HG03064 (cell line): ENCODE measurements around the gene MEIG1.
"Not testable (repeated sequence)": the region's sequence is repeated elsewhere in the genome, so short reads cannot be mapped to it uniquely, and the experiment has no call there.

Experiments used
- ATAC-seq: cut with Tn5 transposase; IDR thresholded peaks from one replicate; pipeline ENCODE4 v1.9.1; 2021; ENCODE audit warnings: low read depth; ENCODE audit not compliant: unreplicated experiment

The MEIG1 gene, protein sequence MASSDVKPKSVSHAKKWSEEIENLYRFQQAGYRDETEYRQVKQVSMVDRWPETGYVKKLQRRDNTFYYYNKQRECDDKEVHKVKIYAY

DNA sequence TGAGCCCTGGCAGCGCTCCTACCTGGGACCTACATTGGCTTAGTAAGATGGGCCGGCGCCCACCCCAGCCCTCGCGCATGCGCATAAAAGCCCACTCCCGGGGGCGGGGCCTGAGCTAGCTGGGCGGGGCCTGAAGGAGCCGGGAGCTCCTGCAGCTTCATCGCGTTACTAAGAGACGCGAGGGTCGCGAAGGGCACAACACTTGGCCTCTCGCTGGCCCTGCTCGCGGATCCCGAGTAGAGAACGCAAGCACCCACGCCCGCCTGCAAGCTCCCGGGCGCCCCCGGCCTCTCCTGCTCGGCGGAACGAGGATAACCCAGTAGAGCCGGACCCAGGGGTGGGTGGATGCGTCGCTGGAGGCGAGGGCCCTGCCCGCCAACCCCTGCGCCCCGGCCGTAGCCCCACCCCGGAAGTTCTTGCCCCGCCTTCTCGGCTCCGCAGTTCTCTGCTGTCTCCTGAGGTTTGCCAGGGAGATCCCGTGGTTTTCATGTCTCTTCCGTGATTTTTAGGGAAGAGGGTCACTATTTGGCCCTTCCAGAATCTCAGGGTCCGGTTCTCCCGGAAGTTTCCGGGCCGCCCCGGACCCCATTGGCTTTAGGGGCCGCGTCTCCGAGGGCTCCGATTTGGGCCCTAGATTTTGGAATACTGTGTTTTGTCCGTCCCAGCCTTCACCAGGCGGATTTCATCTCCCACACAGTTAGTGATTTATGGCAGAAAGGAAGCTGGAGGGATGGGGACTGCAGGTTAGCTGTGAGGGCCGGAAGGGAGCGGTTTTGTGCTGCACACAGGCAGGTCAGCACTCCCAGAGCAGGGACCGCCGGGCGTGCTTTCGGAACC lies at the start of gene MEIG1:
TSS of gene MEIG1 (plus strand) at position 168 of the 837 bp plus-strand sequence. CDS start 7,081 bp downstream, outside the sequence.
- ATAC-seq, result peak; percentile 75

DNA sequence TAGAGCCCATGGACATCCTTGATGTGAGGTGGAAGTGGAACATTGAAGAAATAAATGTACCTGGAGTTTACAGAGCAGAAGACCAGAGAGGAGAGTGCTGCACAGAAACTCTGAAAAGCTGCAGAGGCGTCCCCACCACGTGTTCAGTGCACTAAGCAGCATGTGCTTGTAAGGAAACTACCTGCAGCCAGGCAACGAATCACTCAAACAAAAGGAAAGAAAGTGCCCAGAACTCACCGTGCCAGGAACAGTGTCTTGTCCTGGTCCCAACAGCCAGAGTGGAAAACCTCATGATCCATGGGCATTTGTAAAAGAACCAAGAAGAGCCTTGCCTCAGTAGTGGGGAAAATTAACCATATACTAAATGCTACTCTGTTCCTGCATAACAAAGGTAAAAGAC lies 48.2 kb upstream of the MEIG1 start:
- ATAC-seq, result no peak

DNA sequence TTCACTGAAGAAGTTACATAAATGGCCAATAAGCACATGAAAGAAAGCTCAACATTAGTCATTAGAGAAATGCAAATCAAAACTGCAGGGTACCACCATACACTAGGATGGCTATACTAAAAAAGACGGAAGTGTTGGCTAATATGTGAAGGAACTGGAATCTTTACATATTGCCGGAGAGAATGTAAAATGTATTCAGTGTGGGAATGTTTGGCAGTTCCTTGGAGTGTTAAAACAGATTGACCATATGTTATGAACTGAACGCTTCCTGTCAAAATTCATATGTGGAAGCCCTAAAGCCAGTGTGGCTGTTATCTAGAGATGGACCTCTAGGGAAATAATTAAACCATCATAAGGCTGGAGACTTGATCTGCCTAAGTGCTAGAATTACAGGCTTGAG lies 47.4 kb upstream of the MEIG1 start:
- no peak for ATAC-seq

DNA sequence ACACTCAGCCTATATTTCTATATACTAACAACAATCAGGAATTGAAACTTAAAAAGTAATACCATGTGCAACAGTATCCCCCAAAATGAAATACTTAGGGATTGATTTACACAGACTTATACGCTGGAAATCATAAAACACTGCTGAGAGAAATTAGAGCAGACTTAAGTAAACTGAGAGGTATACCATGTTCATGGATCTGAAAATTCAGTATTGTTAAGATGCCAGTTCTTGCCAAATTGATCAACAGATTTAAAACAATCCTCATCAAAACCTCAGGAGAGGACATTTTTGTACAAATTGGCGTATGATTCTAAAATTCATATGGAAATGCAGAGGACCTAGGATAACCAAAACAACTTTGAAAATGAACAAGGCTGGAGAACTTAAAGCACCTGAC lies 42.6 kb upstream of the MEIG1 start:
- ATAC-seq, result no peak

DNA sequence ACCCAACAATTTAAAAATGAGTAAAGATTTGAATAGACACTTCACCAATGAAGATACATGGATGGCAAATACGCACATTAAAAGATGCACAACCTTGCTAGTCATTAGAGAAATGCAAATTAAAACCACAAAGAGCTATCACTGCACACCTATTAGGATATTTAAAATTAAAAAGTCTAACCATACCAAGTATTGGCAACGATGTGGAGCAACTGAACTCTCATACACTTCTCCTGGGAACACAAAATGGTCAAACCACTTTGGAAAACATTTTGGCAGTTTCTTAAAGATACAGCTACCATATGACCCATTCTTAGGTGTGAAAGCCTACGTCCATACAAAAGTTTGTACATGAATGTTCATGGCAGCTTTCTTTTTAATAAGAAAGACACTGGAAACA lies 41.4 kb upstream of the MEIG1 start:
- no peak for ATAC-seq

DNA sequence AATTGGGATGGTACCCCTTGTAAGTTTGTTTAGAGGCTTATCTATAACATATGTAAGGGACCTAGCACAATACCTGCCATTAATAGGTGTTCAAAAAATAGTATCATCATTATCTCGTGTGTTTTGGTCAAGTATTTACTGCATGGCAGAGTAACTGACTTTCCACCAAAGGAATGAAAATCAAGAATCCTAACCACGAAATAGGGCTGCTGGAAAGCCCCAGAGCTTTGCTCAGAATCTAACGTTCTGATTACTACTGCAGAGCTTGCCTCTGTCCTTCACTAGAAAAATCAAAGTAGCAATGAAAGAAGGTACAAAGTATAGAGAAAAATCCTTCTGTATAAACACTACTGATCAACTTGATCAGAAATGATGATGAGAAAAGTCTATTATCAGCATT lies 40.2 kb upstream of the MEIG1 start:
- no peak for ATAC-seq

DNA sequence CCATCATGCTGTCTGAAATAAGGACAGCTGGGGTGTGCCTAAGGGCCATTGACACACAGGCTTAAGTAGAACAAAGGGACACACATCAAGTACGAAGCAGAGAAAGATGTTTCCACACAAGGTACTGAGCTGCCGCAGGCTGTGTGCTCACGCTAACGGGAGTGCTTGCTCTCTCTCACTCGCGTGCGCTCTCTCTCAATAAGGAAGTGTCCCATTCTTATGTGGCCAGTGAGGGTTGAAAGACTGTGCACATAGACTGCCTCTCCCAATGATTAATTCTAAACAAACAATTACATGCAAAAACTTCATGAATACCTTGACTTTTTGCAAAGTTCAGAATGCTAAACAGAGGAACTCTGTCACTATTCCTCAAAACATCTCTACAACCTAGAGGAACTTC lies 35.2 kb upstream of the MEIG1 start:
- ATAC-seq, result no peak

DNA sequence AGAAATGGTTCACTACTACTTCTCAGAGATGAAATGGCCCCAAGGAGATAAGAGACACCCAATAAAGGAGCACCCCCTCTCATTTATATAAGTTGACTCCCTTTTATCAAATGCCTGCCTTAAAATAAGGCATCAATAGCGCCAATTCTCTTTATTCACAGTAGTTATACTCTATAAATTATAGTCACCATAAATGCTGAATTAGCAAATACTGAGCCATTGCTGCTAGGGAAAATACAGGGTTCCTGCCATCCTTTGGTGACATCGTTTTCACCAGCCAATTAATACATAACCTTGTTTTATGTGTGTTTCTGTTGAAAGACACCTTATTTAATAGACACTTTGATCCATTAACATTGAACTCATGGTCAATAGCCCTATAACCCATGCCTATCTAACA lies 33.9 kb upstream of the MEIG1 start:
- no peak for ATAC-seq

DNA sequence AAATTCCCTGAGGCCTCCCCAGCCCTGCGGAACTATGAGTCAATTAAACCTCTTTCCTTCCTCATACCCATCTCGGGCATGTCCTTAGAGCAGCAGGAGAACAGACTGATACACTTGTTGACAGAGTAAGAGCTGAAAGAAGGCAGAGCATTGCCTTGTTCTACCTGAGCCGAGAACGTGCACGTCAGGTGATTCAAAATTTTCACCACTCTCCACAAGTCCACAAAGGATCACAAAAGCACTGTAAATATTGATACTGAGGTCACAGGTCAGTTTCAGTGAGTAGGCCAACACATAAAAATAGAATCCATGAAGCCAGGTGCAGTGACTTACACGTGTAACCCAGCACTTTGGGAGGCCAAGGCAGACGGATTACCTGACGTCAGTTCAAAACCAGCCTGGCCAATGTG lies 33.1 kb upstream of the MEIG1 start:
- no peak for ATAC-seq

DNA sequence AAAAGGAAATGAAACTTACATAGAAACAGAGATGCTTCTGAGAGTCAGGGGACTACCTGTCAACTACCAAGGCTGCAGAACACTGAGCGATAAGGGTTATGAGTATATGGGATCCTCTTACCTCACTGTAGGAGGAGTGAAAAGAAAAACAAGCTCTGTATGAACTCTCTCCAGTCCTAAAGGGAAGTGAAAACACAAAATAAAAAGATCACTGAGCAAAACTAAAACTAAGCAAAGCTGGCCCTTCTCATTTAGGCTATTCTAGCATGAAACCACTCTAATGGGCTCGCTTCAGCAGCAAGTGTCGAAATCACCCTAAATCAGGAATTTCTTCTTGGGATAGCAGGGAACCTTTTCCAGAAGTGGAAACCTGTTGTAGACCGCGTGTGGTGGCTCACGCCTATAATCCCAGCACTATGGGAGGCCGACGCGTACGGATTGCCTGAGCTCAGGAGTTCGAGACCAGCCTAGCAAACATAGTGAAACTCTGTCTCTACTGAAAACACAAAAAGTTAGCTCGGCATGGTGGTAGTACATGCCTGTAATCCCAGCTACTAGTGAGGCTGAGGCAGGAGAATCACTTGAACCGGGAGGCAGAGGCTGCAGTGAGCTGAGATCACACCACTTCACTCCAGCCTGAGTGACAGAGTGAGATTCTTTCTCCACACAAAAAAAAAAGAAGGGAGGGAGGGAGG lies 32.3 kb upstream of the MEIG1 start:
- peak; percentile 96 for ATAC-seq

DNA sequence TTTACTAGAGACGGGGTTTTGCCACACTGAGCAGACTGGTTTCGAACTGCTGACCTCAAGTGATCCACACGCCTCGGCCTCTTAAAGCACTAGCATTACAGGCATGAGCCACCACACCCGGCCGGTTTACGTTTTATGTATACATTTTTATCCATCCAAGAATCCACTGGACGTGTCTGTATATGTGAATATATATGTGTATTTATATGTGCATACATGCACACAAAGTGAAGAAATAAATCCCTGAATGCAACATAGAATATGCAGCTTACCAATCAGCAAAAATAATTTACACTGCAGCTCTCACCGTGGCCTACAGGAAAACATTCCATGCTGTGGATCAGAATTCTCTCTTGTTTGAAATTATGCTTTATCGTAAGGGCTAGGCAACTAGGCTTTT lies 28.6 kb upstream of the MEIG1 start:
- ATAC-seq, result no peak

DNA sequence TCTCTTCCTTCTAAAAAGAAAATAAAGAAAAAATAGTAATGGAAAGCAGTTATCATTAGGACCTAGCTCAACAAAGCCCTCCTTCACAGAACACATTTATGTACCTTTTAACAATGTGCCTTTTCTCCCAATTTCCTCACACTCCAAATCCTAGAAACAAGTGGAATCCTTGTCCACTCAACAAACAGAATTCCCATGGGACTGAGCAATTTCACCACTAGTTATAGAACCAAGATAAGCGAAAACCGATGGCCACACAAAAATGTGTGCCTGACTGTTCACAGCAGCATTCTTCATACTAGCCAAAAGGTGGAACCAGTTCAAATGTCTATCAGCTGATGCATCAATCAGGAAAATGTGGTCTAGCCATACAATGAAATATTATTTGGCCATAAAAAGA lies 22.6 kb upstream of the MEIG1 start:
- ATAC-seq, result no peak

DNA sequence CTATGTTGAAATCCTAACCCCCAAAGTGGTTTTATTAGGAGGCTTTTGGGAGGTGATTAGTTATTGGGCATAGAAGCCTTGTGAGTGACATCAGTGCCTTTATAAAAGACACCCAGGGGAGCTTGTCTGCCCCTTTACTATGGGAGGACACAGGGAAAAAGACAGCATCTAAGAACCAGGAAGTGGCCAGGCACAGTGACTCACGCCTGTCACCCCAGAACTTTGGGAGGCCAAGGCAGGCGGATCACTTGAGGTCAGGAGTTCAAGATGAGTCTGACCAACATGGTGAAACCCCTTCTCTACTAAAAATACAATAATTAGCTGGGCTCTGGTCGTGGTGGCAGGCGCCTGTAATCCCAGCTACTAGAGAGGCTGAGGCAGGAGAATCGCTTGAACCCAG lies 20.2 kb upstream of the MEIG1 start:
- ATAC-seq, result not testable (repeated sequence)

DNA sequence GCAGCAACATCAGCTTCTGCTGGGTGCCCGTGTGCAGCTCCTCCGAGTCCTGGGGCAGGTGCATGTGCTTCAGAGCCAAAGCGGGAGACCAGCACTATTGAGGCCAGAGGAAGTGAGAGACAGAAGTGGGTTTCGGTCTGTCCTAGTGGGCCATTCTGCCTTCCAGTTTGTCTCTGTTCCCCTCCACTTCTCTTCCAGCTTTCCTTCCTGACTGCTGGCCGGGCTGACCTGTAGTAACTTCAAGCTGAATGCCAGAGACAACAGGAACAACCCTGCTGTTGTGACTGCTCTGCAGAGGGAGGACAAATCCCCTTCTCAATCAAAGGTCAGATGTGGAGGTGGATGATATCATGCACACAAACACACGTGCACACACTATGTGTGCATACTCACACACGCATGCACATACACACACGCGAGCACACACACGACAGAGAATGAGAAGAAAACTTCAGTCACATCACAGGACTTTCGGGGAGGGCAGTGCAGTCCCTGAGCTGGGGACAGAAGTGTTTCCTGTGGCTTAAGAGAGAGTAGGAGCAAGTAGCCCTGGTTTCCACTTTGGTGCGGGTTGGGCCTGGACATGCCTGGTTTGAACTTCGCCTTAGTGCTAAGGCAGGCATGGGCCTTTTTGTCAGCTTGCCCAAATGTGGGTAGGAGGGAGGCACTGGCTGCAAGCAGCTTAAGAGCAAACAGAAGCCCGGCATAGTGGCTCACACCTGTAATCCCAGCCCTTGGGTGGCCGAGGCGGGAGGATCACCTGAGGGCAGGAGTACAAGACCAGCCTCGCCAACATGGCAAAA lies 16.8 kb upstream of the MEIG1 start:
- peak; percentile 72 for ATAC-seq

DNA sequence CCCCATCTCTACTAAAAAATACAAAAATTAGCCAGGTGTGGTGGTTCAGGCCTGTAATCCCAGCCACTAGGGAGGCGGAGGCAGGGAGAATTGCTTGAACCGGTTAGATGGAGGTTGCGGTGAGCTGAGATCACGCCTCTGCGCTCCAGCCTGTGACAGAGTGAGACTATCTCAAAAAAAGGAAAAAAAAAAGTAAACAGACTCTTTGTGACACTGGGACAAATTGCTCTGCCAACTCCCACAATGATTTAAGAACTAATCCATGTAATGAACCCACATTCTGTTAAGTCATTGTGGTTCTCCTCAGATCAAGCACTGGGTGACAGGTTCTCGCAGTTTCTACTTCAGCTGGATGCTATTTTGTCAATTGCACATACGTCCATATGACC lies 16.2 kb upstream of the MEIG1 start:
- not testable (repeated sequence) for ATAC-seq

DNA sequence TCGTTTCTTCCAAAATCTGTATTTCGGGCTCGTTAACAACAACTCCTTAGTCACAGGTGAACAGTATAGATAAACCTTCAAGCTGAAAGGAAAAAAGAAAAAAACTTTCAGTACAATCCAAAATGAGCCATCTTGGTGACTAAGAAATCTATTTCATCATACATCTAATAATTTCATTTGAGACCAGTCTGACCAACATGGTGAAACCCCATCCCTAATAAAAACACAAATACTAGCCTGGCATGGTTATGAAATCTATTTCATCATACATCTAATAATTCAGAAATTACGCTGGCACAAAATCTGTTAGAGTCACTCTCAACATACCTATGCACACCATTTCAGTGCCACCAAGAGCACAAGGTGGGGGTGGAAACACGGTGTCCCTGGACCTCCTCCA lies 14.1 kb upstream of the MEIG1 start:
- ATAC-seq, result no peak

DNA sequence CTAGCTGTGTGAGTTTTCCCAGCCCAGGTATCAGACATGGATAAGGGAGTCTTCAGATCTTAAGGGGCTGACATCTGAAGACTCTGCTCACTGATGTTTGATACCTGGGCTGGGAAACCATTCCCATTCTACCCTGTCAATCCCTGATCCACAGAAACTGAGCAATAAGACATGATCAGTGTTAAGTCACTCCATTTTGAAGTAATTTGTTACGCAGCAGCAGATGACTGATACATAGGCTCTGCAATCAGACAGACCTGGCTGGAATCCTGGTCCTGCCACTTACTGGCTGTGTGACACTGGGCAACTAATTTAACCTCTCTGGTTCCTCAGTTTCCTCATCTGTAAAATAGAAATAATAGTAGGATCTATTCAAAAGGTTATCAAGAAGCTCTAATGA lies 11.9 kb upstream of the MEIG1 start:
- ATAC-seq, result no peak

DNA sequence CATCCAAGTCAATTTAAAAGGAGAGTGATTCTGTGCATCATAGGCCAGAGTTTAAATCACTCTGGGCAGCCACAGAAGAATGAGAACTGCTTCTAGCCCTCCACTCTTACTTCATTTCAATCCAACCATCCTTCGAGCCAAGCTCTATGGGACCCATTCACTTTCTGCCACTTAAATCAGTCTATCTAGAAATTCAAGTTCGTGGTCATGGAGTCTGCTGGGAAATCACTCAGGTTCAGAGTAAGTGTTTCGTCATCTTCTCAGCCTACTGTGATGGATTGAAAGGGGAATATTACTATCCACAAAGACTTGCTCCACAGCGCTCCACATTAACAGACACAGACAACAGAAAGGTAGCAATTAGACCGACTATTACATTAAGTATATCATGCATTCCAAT lies 9.9 kb upstream of the MEIG1 start:
- ATAC-seq, result no peak

DNA sequence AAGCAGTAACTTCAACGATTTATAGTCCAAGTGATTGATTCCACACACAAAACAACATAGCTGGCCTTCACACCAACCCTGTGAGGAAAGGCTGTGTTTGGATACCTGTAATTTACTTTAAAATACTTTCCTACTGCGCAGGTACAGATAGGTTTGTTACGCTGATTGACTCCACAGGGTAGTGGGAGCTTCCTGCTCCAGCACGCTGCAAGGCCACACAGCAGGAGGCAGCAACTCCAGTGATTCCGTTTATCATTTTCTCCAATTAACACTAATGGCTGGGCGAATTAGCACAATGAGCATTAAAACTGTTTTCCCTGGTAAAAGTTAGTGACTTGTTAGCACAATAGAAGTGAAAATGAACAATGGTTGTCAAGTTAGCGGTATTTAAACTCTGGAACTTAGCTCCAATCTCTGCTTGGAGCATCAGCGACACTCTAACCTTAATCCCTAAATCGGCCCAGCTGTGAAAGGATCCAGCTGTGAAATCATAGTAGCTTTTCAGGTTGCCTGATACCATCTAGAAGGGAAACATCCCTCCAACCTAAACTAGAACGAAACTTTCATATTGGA lies 6.3 kb upstream of the MEIG1 start:
- no peak for ATAC-seq

DNA sequence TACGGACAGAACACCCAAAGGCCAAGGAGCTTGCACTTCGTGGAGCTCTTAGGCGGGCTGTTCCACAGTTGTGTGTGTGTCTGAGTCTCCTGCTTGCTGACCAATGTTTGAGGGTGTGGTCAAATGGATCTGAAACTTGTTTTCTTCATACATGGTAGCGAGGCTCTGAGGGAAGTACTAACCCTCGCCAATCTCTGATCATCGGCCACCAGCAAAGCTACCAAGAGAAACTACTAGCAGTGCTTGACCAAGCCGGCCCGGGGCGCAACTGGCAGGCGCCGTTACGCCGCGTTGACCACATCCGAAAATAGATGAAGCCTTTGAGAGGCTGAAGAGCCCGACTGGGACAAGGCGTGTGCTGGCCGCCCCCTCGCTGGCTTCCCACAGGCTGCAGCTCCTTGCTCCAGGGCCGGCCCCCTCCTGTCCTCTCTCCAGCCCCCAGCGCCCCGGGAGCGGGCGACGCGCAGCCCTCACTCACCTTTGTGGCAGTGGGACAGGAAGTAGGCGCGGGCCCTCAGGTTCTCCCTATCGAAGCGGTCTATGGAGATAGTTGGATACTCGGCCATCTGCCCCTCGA lies 5.7 kb upstream of the MEIG1 start:
- peak; percentile 29 for ATAC-seq
